ENCODE data around the gene CMTR1.
"Not testable (repeated sequence)": the region's sequence is repeated elsewhere in the genome, so short reads cannot be mapped to it uniquely, and the experiment has no call there.

The CMTR1 gene

DNA sequence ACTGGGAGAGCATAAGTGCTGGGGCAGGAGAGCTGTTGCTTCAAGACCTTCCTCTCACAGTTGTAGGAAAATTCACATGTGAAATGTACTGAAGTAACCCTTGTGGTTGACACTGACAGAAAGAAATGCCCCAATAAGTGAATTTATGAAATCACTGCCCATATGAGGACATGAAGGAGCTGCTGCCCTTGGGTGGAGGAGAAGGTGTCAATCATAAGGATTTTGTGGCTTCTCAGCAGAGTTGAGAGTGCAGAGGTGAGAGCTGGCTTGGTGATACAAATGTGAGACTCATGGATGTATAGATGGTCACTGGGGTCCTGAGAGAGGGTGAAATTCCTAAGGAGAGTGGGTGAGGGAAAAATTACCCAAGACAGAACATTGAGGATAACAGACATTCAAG, 33.9 kb upstream of the CMTR1 start:
- TF ChIP-seq, protein P1, sequence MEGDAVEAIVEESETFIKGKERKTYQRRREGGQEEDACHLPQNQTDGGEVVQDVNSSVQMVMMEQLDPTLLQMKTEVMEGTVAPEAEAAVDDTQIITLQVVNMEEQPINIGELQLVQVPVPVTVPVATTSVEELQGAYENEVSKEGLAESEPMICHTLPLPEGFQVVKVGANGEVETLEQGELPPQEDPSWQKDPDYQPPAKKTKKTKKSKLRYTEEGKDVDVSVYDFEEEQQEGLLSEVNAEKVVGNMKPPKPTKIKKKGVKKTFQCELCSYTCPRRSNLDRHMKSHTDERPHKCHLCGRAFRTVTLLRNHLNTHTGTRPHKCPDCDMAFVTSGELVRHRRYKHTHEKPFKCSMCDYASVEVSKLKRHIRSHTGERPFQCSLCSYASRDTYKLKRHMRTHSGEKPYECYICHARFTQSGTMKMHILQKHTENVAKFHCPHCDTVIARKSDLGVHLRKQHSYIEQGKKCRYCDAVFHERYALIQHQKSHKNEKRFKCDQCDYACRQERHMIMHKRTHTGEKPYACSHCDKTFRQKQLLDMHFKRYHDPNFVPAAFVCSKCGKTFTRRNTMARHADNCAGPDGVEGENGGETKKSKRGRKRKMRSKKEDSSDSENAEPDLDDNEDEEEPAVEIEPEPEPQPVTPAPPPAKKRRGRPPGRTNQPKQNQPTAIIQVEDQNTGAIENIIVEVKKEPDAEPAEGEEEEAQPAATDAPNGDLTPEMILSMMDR (IDR thresholded peaks at IDR 0.05): no peak
- no peak for TF ChIP-seq ZFX (IDR thresholded peaks at IDR 0.05; ENCODE audit: borderline replicate concordance)
- H3K27ac ChIP-seq: no peak overlapping the region

DNA sequence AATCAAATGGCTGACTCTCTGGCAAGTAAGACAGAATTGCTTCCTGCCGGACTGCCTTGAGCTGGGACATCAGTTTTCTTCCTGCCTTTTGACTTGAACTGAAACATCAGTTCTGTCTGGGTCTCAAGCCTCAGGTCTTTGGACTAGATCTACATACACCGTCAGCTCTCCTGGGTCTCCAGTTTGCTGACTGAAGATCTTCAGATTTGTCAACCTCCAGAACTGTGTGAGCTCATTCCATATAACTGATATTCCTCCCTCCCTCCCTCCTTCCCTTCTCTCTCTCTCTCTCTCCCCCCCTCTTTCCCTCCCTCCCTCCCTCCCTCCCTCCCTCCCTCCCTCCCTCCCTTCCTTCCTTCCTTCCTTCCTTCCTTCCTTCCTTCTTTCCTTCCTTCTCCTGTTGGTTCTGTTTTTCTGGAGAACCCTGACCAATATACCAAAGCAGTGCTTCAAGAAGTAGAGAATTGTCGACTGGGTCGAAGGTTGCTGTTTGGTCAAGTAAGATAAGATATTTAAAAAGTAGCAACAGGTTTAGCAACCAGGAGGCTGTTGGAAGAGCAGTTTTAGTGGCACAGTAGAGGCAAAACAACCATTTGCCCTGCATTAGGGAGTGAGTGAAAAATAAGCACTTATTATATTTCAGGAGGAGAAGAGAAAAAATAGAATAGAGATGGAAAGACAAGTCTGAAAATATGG, 33.1 kb upstream of the CMTR1 start:
- no peak overlapping the region for H3K27ac ChIP-seq
- TF ChIP-seq, protein P1 (IDR thresholded peaks at IDR 0.05): no peak
- no peak for TF ChIP-seq ZFX (IDR thresholded peaks at IDR 0.05; ENCODE audit: borderline replicate concordance)

DNA sequence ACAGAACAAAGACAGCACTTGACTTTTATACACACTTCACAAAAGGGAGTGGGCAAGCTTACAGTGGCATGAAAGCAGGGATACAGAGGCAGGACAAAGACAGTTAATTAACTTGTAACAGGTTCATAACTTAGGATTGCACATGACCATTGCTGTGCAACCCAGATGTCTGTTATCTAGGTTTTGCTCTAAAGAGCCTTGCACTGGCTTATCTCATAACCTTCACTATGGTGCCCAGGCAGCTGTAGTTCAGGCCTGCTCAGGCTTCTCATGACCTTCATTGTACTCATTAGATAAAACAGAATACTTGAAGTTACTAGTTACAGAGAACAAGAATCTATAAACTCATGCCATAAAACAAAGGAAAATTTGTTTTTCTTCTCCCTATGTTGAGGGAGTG, 31.4 kb upstream of the CMTR1 start:
- not testable (repeated sequence) for H3K27ac ChIP-seq

DNA sequence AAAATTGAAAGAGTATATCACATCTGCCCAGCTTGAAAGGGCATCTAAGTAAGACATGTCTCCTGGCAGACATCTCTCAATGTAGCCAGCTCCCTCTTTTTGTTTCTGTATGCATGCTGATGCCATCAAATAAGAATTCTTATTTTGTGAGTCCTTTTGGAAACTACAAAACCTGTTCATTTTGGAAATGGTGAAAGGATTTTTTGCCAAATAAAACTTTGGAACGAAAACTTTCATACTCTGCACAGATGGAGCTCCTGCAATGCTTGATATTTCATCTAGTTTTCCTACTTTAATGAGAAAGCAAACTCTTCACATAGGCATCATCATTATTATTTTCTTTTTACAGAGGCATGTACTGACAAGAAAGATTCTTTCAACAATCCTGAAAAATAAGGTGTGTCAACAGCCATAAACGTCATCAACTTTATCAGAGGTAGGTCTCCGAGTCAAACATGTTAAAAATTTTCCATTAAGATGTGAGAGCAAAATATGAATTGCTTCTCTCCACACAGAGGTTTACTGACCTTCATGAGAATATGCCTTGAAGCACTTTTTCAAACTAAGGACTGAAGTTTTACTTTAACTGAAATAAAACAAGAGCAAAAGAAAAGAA, 26.2 kb upstream of the CMTR1 start:
- TF ChIP-seq, protein P1 (IDR thresholded peaks at IDR 0.05): no peak
- no peak for TF ChIP-seq ZFX (IDR thresholded peaks at IDR 0.05; ENCODE audit: borderline replicate concordance)
- no peak overlapping the region for H3K27ac ChIP-seq

DNA sequence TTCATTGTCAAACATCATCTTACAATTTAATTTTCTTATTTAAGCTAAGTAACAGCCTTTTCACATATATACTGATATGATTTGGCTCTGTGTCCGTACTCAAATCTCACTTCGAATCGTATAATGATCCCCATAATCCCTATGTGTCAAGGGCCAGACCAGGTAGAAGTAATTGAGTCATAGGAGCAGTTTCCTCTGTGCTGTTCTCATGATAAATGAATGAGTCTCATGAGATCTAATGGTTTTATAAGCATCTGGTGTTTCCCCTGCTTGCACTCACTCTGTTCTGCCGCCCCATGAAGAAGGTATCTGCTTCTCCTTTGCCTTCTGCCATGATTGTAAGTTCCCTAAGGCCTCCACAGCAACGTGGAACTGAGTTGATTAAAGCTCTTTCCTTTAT, 25.1 kb upstream of the CMTR1 start:
- TF ChIP-seq, protein P1 (IDR thresholded peaks at IDR 0.05): no peak
- no peak for TF ChIP-seq ZFX (IDR thresholded peaks at IDR 0.05; ENCODE audit: borderline replicate concordance)
- H3K27ac ChIP-seq: no peak overlapping the region

DNA sequence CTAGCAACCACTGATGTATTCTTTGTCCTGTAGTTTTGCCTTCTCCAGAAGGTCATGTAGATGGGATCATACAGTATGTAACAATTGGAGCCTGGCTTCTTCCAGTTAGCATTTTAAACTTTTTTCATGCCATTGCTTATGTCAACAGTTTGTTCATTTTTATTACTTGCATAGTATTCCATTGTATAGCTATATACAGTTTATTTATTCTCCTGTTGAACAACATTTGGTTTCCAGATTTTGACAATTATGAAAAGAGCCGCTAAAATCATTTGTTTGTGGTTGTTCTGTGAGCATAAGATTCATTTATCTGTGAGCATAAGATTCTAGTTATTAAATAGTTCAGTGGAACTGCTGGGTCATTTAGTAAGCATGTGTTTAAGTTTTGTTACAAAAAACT, 23.5 kb upstream of the CMTR1 start:
- no peak overlapping the region for H3K27ac ChIP-seq
- no peak for TF ChIP-seq ZFX (IDR thresholded peaks at IDR 0.05; ENCODE audit: borderline replicate concordance)
- TF ChIP-seq, protein P1 (IDR thresholded peaks at IDR 0.05): no peak

DNA sequence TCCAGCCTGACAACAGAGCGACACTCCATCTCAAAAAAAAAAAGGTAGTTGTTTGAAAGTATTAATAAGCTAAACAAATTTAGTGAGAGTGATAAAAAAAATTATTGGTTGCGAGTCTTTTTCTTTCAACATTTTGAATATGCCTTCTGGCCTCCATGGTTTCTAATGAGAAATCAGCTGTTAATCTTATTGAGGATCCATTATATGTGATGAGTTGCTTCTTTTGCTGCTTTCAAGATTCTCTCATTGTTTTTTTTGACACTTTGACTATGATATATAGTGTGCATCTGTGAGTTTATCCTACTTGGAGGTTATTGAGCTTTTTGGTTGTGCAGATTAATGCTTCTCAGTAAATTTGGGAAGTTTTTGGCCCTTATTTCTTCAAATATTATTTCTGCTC, 15.6 kb upstream of the CMTR1 start:
- TF ChIP-seq ZFX (IDR thresholded peaks at IDR 0.05; ENCODE audit: borderline replicate concordance): no peak
- TF ChIP-seq, protein P1 (IDR thresholded peaks at IDR 0.05): no peak
- H3K27ac ChIP-seq: no peak overlapping the region

Data from 22Rv1 (cell line).